K562 (cell line): ENCODE data around the gene STYX. TPM values are rescaled to one million over a fixed set of nuclear protein-coding genes. Genes with fewer than 3 reads are reported as not detected.

Experiments used
- ATF7 ChIP-seq: fragments of 450-650 bp; IDR thresholded peaks from 2 replicates; pipeline ENCODE4 v1.7.1; 2014; ENCODE audit warnings: mild to moderate bottlenecking, moderate library complexity
- BMI1 ChIP-seq: fragments of 150-350 bp; IDR thresholded peaks from 2 replicates; pipeline ENCODE4 v1.6.1; 2014; ENCODE audit warnings: low read length
- CTBP1 ChIP-seq: fragments of 450-650 bp; IDR thresholded peaks from 2 replicates; pipeline ENCODE4 v1.6.1; 2016; ENCODE audit warnings: borderline replicate concordance
- FOXK2 ChIP-seq, 2 experiments: fragments of 450-650 bp; IDR thresholded peaks in 1 of 2; conservative IDR thresholded peaks in 1 of 2; 2 replicates each; pipeline ENCODE4 v1.6.1; 2016; ENCODE audit warnings: low read depth in 2 of 2, mild to moderate bottlenecking in 1 of 2
- HNRNPL ChIP-seq: fragments of 200-400 bp; formaldehyde crosslinking; IDR thresholded peaks from 2 replicates; pipeline ENCODE4 v1.6.1; 2017; ENCODE audit warnings: low read depth, mild to moderate bottlenecking, low read length
- RBM25 ChIP-seq: fragments of 200-400 bp; formaldehyde crosslinking; IDR thresholded peaks from 2 replicates; pipeline ENCODE4 v1.6.1; 2018; ENCODE audit warnings: low read length, low read depth, moderate library complexity; ENCODE audit not compliant: severe bottlenecking
- RNF2 ChIP-seq: sonication (generic); IDR thresholded peaks from 2 replicates; pipeline ENCODE4 v1.6.1; 2016
- SUPT5H ChIP-seq: fragments of 450-650 bp; IDR thresholded peaks from 2 replicates; pipeline ENCODE4 v1.6.1; 2016
- ZBTB1 ChIP-seq: sonication (generic); formaldehyde crosslinking; IDR thresholded peaks from 2 replicates; pipeline ENCODE4 v1.8.1; 2023; ENCODE audit warnings: missing genetic modification reagents, low read depth, mild to moderate bottlenecking, borderline replicate concordance
- ZFX ChIP-seq: sonication (generic); formaldehyde crosslinking; IDR thresholded peaks from 2 replicates; pipeline ENCODE4 v1.8.0; 2022; ENCODE audit warnings: mild to moderate bottlenecking, missing genetic modification reagents, moderate library complexity
- ZNF175 ChIP-seq: fragments of 200-800 bp; sonication (Bioruptor generic); IDR thresholded peaks from 2 replicates; pipeline ENCODE4 v1.6.1; 2016; ENCODE audit warnings: low read depth, mild to moderate bottlenecking, missing genetic modification characterization, missing compliant biosample characterization
- ZNF589 ChIP-seq: fragments of 200-800 bp; sonication (Bioruptor generic); IDR thresholded peaks from 2 replicates; pipeline ENCODE4 v1.6.1; 2016; ENCODE audit warnings: low read depth, missing genetic modification characterization, missing compliant biosample characterization
- ZNF668 ChIP-seq: fragments of 250-450 bp; sonication (Bioruptor Pico); IDR thresholded peaks from 2 replicates; pipeline ENCODE4 v1.8.0; 2022; ENCODE audit warnings: mild to moderate bottlenecking, inconsistent platforms
- ZZZ3 ChIP-seq: fragments of 450-650 bp; IDR thresholded peaks from 2 replicates; pipeline ENCODE4 v1.6.1; 2016; ENCODE audit warnings: antibody characterized with exemption, mild to moderate bottlenecking, moderate library complexity
- polyA plus RNA-seq, 8 experiments: library from polyadenylated mRNA; depleted of rRNA in 4 of 8; stranded (reverse) in 5 of 8; unstranded in 3 of 8; fragments of >200 nt; fragmentation: Nextera tagmentation in 2 of 8; fragmentation: Illumina TruSeq in 1 of 8; extraction: Ambion mirVana in 2 of 8; extraction: Trizol in 1 of 8; gene quantifications; 2 replicates each; pipeline versions ENCODE4 v1.2.1 to v1.2.3, GENCODE V29; 2011 to 2014; ENCODE audit warnings: inconsistent platforms in 1 of 8, missing spikeins in 1 of 8
- total RNA-seq, 7 experiments: library from RNA; depleted of rRNA in 6 of 7; stranded (reverse); fragments of >200 nt in 6 of 7; fragmentation: Illumina TruSeq in 2 of 7; extraction: Trizol in 2 of 7; gene quantifications; 2 replicates each; pipeline versions ENCODE4 v1.2.1 to v1.2.3, GENCODE V29; 2011 to 2021; ENCODE audit warnings: low replicate concordance in 1 of 7
- TF ChIP-seq, protein P1 (sequence below): sonication (generic); IDR thresholded peaks from 2 replicates; pipeline ENCODE4 v1.6.1; 2016
- TF ChIP-seq, protein P2 (sequence below): sonication (generic); formaldehyde crosslinking; IDR thresholded peaks from 2 replicates; pipeline ENCODE4 v1.9.0; 2022; ENCODE audit warnings: mild to moderate bottlenecking, missing genetic modification reagents
- TF ChIP-seq, protein P3 (sequence below): fragments of 250-450 bp; sonication (Bioruptor Pico); IDR thresholded peaks from 2 replicates; pipeline ENCODE4 v1.9.0; 2021; ENCODE audit warnings: mild to moderate bottlenecking, inconsistent platforms

The STYX gene
- total and polyA plus RNA-seq, 9 of the 15 experiments (the other 6 are each of a cell fraction or from before 2014, with no cell fraction given) = 5.0 to 15.4 (median 10.6) TPM

DNA sequence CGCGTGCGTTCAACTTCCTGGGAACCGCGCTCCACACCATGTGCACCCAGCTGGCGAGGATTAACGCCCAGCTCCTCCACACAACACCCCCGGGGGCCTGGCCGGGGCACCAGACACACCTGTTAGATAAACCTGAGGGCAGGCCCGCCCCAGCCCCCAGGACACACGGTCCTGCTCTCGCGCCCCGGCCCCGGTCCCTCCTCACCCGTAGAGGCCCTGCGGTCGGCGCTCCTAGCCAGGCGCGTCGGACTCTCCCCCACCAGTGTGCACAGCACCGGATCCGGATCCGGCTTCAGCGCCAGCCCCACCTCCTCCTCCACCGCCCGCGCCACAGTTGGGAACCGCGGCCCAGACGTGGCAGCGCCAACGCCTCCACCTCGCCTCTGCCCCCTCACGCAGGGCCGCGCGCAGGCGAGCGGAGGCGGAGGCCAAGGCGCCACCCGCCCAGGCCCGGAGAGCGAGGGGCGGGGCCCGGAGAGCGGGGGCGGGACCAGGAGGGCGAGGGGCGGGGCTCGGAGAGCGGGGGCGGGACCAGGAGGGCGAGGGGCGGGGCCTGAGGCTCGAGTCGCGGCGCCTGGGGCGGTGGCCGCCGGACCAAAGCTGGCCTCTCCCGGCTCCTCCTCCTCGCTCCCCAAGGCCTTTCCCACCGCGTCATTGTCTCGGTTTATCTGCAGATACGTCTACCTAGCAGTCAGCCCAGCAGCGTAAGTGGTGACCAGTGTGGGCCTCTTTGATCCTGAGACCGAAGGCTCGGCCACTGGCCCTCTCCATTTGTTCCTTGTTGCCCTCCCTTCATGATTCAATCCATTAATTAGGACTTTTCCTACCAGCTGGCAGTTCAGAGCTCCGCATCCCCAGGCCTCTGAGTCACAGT is 61.5 kb downstream of the STYX start, which contains the start of gene GNPNAT1 (continued):
- 0 out of 4 replicates have a peak, but pooled peaks of 1 of the 2 experiments have one; percentile 37 for TF ChIP-seq FOXK2 (conservative IDR thresholded peaks at IDR 0.05 in 1 of 2, IDR thresholded peaks at IDR 0.05 in 1 of 2; ENCODE audit: low read depth in 2 of 2)
- peak; percentile 24; the same call in 1 of the 2 replicates for TF ChIP-seq CTBP1
- TF ChIP-seq BMI1 = no peak
- TF ChIP-seq ZBTB1 = peak; percentile 62; the same call in 1 of the 2 replicates
- TF ChIP-seq, protein P1, sequence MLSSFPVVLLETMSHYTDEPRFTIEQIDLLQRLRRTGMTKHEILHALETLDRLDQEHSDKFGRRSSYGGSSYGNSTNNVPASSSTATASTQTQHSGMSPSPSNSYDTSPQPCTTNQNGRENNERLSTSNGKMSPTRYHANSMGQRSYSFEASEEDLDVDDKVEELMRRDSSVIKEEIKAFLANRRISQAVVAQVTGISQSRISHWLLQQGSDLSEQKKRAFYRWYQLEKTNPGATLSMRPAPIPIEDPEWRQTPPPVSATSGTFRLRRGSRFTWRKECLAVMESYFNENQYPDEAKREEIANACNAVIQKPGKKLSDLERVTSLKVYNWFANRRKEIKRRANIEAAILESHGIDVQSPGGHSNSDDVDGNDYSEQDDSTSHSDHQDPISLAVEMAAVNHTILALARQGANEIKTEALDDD = peak; percentile 39; the same call in 1 of the 2 replicates
- peak; percentile 86 for TF ChIP-seq HNRNPL
- TF ChIP-seq ZNF589 (CRISPR knock-in tag) = 0 out of 2 replicates have a peak, but pooled peaks have one; percentile 30
- no peak for TF ChIP-seq ZNF668 (CRISPR knock-in tag)
- 0 out of 2 replicates have a peak, but pooled peaks have one; percentile 49 for TF ChIP-seq RNF2
- no peak for TF ChIP-seq RBM25
- TF ChIP-seq ZFX (CRISPR knock-in tag) = peak; percentile 96
- peak; percentile 21; the same call in 1 of the 2 replicates for TF ChIP-seq ATF7
- TF ChIP-seq, protein P2, sequence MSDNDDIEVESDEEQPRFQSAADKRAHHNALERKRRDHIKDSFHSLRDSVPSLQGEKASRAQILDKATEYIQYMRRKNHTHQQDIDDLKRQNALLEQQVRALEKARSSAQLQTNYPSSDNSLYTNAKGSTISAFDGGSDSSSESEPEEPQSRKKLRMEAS = peak; percentile 43; the same call in 1 of the 2 replicates
- TF ChIP-seq, protein P3, sequence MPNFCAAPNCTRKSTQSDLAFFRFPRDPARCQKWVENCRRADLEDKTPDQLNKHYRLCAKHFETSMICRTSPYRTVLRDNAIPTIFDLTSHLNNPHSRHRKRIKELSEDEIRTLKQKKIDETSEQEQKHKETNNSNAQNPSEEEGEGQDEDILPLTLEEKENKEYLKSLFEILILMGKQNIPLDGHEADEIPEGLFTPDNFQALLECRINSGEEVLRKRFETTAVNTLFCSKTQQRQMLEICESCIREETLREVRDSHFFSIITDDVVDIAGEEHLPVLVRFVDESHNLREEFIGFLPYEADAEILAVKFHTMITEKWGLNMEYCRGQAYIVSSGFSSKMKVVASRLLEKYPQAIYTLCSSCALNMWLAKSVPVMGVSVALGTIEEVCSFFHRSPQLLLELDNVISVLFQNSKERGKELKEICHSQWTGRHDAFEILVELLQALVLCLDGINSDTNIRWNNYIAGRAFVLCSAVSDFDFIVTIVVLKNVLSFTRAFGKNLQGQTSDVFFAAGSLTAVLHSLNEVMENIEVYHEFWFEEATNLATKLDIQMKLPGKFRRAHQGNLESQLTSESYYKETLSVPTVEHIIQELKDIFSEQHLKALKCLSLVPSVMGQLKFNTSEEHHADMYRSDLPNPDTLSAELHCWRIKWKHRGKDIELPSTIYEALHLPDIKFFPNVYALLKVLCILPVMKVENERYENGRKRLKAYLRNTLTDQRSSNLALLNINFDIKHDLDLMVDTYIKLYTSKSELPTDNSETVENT (CRISPR knock-in tag) = no peak; the same call in 1 of the 2 replicates
- TF ChIP-seq ZZZ3 = no peak
- peak; percentile 85 for TF ChIP-seq SUPT5H
- TF ChIP-seq ZNF175 (CRISPR knock-in tag) = 0 out of 2 replicates have a peak, but pooled peaks have one; percentile 28
